GM18870 (cell line): ENCODE data around the gene EXOC4.
"Not testable (repeated sequence)": the region's sequence is repeated elsewhere in the genome, so short reads cannot be mapped to it uniquely, and the experiment has no call there.

Source experiments
- ATAC-seq: cut with Tn5 transposase; IDR thresholded peaks from one replicate; pipeline ENCODE4 v1.9.1; 2021; ENCODE audit warnings: moderate library complexity; ENCODE audit not compliant: unreplicated experiment

The EXOC4 gene

DNA sequence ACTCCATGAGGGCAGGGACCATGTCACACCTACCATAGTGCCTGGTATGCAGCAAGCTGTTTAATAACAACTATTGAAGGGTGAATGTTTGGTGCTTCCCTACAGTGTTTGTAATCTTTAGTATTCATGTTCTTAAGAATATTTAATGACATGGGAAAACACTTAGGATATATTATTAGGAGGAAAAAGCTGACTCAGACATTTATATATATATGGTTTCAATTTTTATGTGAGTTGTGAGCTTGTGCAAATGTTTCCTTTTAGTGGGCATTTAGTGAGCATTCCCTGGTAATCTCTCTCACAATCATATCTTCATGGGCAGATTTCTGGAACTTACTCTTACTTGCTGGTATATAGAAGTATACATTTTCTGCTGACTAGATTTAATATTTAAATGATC lies 359.1 kb downstream of the EXOC4 start:
- ATAC-seq, result no peak

GRCh38 chr7:133613250-133613790 lies 360.4 kb downstream of the EXOC4 start:
- no peak for ATAC-seq

GRCh38 chr7:133614251-133614650 lies 361.4 kb downstream of the EXOC4 start:
- no peak for ATAC-seq

DNA sequence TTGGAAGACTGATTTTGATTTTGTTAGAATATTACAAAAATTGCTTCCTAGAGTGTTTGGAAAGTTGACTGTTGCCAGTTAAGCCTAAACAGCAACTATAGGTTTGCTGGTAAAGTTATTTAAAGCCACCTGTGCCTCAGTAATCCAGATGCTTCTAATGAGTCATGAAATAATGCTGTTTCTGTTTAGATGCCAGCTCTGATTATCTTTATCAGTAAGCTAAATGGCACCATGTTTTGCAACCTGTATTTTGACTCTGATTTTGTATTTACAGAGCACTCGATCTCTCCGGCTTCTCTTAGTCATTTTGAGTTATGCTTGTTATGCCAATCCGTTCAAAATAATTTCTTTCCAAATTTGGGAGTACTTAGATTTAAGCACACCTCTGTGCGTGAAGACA lies 366.1 kb downstream of the EXOC4 start:
- ATAC-seq, result no peak

- ATAC-seq, result no peak
Observed at GRCh38 chr7:133619491-133619890, 366.6 kb downstream of the EXOC4 start.

- ATAC-seq, result no peak
Observed at GRCh38 chr7:133623721-133624120, 370.8 kb downstream of the EXOC4 start.

DNA sequence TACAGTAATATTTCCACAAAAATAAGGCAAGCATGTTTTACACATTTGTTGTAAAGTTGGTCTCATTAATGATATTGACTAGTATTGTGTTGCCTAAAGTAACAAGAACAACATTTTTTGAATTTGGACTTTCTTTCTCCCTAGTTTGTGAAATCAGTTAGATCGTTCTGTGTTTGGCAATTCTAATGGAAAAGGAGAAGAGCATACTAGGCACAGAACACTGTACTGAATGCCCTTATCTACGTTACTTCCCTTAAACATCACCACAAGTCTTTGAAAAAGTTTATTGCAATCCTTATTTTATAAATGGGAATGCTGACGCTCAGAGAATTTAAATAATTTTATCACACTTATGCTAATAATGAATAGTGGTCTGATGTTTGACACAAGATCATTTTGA lies 372.2 kb downstream of the EXOC4 start:
- ATAC-seq, result no peak

DNA sequence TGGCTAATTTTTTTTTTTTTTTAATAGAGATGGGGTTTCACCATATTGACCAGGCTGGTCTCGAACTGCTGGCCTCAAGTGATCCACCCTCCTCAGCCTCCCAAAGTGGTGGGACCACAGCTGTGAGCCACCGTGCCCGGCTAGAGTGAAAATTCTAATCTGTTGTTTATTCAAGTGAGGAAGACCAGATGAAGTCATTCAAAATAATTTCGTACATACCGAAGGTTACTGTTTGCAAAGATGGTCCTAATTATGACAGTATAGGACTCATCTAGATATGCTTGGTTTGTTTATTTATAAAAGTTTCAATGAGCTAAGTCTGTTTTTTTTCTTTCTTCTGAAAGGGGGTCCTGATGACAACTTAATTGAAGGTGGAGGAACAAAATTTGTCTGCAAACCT lies 376.8 kb downstream of the EXOC4 start:
- no peak for ATAC-seq

GRCh38 chr7:133633055-133633454 lies 380.2 kb downstream of the EXOC4 start:
- ATAC-seq, result no peak

- no peak for ATAC-seq
Observed at GRCh38 chr7:133635541-133635940, 382.7 kb downstream of the EXOC4 start.

DNA sequence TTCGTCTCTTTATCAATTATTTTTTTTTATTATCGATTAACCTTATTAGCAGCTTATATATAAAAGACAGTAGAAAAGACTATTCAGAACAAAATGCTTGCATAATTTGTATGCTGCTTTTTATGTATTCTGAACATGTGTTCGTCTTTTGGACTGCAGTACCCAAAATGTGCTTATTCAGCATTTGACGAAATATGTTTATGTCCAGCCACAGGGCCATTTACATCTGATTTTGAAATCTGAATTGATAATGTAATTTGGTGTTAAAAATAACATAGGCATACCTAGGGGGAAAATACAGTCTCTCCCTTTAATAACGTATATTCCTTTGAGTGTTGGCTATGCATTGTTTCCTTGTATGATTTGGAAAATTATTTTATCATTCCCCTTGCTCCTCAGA lies 386.0 kb downstream of the EXOC4 start:
- ATAC-seq, result no peak

GRCh38 chr7:133641436-133641835 lies 388.6 kb downstream of the EXOC4 start:
- no peak for ATAC-seq

DNA sequence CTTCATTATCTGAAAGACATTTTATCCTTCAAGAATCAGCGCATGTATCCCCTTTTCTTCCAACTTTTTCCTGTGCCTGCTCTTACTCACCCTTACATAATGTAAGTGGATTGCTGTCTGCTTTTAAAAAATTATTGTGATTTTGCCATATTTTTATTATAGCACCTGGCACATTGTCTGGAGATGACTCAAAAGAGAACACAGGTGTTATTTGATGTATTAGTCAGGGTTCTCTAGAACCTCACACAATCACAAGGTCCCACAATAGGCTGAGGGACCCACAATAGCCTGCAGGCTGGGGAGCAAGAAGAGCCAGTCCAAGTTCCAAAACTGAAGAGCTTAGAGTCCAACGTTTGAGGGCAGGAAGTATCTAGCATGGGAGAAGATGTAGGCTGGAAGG lies 390.0 kb downstream of the EXOC4 start:
- ATAC-seq, result no peak

- not testable (repeated sequence) for ATAC-seq
Observed at GRCh38 chr7:133643652-133644051, 390.8 kb downstream of the EXOC4 start.

DNA sequence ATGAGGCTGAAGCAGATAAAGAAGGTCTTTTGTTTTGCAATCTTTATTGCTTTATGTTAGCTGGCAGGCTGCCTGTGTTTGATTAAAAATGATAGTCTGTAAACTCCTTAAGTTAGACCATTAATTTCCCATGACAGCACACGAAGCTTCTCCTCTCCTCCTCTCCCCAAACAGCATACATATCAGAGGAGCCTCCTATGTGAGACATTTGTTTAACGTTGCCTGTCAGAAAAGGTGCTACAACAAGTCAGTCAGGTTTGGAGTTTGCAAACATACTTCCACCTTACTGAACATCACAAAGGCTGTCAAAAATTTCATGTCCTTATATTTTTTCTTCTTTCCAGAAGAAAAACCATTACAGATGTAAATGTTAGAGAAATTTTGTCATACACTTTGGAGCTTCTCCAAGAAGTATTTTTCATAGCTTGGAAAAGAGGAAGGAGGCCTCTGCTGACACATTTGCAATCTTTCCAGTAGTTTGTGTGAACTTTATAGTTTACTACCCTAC lies 393.1 kb downstream of the EXOC4 start:
- ATAC-seq, result no peak

DNA sequence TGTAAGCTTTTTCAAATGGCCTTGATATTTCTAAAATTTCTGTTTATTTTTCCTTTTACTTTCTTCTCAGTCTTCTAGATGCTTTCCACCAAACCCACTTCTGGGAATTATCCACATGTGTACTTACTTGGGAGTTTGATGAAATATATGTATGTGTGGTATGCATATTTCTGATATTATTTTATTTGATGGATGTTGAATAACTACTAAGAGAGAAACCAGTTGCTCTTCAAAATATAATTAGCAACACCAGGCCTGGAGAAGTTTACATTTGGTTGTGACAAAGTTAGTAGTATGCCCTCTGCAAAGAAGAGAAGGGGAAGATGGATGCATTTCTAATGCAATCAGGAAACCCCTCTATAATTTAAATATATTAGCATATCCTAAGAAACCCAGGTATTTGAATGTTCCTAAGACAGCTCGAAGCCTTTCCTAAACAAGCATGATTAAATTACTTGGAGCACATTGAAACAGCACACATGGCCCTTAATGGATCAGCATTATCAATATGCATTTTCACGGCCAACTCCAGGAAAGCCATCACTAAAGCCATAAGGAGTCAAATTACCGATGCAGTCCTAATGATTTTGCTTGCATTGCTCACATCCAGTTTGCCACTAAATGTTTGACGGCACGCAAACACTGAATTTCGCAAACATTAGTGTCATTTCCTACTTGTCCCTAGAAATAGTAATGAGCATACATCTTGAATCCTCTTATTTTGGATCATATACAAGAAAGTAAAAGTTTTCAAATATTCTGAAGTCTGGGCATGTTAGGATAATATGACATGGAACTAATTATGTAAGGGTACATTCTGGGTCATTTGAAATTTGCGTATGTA lies 393.8 kb downstream of the EXOC4 start:
- ATAC-seq, result no peak

DNA sequence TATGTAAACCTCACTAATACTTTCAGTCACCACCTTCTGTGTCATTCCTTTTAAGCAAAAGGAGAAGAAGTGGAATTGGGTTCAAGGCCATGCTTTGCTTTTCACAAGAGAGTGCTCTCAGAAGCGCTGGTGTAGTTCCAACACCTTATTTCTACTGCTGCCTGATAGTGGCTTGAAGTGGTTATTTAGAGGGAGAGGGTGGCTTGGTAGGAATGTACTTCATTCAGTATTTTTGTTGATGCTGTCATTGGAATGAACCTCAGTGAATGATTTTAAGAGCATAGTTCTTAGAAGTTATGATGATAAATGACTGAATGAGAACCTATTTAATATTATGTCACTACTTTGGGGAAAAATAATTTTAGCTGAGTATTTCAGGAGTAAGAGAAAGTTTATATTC lies 396.7 kb downstream of the EXOC4 start:
- ATAC-seq, result no peak

DNA sequence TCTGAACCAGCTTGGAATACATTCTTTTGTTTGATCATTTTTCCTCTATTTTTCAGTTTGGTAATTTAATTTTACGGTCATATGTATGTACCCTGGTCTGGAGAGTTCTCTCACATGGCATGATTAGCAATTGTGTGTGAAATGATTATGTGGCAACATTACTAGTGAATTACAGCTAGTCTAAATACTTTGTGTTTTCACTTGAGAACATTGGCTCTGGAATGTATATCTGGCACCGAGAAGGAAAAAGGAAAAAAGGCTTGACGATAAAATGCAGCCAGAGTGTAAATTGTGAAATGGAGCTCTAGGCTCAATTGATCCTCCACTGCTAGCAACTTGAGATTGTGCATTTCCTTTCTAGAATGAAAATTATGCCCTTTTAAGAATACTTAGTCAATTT lies 397.2 kb downstream of the EXOC4 start:
- ATAC-seq, result no peak

- ATAC-seq, result no peak
Observed at GRCh38 chr7:133650487-133651300, 397.8 kb downstream of the EXOC4 start.

DNA sequence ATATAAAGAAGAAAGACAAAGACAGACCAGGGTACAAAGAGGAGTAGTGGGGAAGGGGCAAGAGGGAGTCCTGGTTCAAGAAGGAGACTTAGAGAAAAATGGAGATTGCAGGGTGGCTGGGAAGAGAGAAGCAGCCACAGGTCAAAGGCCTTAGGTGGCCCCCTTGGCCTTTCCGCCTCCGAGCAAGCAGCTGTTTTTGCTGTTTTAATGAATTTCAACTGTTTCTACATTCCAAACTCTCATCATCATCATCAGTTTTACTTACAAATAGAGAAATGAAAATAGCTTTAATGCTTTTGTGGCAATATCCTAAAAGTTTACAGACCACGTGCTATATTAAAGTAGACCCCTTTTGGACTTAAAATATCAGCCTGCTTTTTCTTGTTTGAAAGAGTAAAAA lies 399.7 kb downstream of the EXOC4 start:
- no peak for ATAC-seq

GRCh38 chr7:133654547-133654946 lies 401.7 kb downstream of the EXOC4 start:
- ATAC-seq, result no peak

- ATAC-seq, result no peak
Observed at GRCh38 chr7:133662276-133662675, 409.4 kb downstream of the EXOC4 start.
